ENCODE data around the gene TXNDC17. TPM values are rescaled to one million over a fixed set of nuclear protein-coding genes. Genes with fewer than 3 reads are reported as not detected.

The TXNDC17 gene
- total and polyA plus RNA-seq, 2 of the 13 experiments (the other 11 are each of a cell fraction or from before 2014, with no cell fraction given), result 188 to 266 TPM

DNA sequence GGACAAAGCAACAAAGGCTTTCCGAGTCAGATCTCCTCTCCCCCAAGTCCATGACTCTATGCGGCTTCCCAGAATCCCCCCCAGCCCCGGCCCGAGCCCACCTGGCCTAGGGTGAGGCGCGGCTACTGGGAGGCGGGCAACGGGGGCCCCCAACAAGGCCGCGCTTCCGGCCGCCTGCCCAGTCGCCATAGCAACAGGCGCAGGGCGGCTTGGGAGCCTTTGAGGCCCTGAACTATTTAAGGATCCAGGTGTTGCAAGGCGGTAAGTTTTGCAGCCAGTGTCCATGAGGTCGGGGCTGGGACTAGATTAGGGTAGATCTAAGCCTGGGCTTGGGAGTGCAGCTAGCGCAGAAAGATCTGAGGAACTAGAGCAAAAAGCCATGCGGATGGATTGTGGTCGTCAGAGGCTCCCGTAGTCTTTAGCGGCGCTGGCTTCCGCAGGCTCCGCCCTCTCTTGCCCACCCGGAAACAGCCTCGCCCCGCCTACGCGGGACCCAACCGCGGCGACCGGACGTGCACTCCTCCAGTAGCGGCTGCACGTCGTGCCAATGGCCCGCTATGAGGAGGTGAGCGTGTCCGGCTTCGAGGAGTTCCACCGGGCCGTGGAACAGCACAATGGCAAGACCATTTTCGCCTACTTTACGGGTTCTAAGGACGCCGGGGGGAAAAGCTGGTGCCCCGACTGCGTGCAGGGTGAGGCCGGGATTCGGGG lies at the start of gene TXNDC17, which contains the start of gene KIAA0753 (continued):
- TF ChIP-seq PHF21A (CRISPR knock-in tag; IDR thresholded peaks at IDR 0.05), result peak; percentile 22; the same call in 1 of the 2 replicates
- TF ChIP-seq JARID2 (CRISPR knock-in tag; IDR thresholded peaks at IDR 0.05; ENCODE audit: insufficient replicate concordance), result no peak
- TF ChIP-seq BRCA1 (CRISPR knock-in tag; IDR thresholded peaks at IDR 0.05), result 0 out of 2 replicates have a peak, but pooled peaks have one; percentile 22
- TF ChIP-seq KDM1A (CRISPR knock-in tag; IDR thresholded peaks at IDR 0.05), result no peak
- peak in 1 of 2 experiments; percentile 40; a peak in 1 of 4 replicates for TF ChIP-seq EP300 (IDR thresholded peaks at IDR 0.05; ENCODE audit: low read depth in 2 of 2, low read length in 2 of 2)
- TF ChIP-seq EP300 (CRISPR knock-in tag; IDR thresholded peaks at IDR 0.05; ENCODE audit: borderline replicate concordance), result peak; percentile 33; the same call in 1 of the 2 replicates
- TF ChIP-seq ZNF282 (IDR thresholded peaks at IDR 0.05; ENCODE audit: partially characterized antibody), result no peak
- TF ChIP-seq, protein P1, sequence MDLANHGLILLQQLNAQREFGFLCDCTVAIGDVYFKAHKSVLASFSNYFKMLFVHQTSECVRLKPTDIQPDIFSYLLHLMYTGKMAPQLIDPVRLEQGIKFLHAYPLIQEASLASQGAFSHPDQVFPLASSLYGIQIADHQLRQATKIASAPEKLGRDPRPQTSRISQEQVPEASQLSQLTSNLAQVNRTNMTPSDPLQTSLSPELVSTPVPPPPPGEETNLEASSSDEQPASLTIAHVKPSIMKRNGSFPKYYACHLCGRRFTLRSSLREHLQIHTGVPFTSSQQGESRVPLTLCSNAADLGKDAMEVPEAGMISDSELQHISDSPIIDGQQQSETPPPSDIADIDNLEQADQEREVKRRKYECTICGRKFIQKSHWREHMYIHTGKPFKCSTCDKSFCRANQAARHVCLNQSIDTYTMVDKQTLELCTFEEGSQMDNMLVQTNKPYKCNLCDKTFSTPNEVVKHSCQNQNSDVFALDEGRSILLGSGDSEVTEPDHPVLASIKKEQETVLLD (CRISPR knock-in tag; IDR thresholded peaks at IDR 0.05; ENCODE audit: low read depth), result peak; percentile 62; the same call in 1 of the 2 replicates
- peak; percentile 52; the same call in 1 of the 2 replicates for TF ChIP-seq ZNF335 (CRISPR knock-in tag; IDR thresholded peaks at IDR 0.05)
- TF ChIP-seq, protein P2, sequence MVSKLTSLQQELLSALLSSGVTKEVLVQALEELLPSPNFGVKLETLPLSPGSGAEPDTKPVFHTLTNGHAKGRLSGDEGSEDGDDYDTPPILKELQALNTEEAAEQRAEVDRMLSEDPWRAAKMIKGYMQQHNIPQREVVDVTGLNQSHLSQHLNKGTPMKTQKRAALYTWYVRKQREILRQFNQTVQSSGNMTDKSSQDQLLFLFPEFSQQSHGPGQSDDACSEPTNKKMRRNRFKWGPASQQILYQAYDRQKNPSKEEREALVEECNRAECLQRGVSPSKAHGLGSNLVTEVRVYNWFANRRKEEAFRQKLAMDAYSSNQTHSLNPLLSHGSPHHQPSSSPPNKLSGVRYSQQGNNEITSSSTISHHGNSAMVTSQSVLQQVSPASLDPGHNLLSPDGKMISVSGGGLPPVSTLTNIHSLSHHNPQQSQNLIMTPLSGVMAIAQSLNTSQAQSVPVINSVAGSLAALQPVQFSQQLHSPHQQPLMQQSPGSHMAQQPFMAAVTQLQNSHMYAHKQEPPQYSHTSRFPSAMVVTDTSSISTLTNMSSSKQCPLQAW (CRISPR knock-in tag; IDR thresholded peaks at IDR 0.05), result peak; percentile 64; the same call in 1 of the 2 replicates
- TF ChIP-seq, protein P3, sequence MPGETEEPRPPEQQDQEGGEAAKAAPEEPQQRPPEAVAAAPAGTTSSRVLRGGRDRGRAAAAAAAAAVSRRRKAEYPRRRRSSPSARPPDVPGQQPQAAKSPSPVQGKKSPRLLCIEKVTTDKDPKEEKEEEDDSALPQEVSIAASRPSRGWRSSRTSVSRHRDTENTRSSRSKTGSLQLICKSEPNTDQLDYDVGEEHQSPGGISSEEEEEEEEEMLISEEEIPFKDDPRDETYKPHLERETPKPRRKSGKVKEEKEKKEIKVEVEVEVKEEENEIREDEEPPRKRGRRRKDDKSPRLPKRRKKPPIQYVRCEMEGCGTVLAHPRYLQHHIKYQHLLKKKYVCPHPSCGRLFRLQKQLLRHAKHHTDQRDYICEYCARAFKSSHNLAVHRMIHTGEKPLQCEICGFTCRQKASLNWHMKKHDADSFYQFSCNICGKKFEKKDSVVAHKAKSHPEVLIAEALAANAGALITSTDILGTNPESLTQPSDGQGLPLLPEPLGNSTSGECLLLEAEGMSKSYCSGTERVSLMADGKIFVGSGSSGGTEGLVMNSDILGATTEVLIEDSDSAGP (CRISPR knock-in tag; IDR thresholded peaks at IDR 0.05; ENCODE audit: borderline replicate concordance), result peak; percentile 98
- TF ChIP-seq PPARG (CRISPR knock-in tag; conservative IDR thresholded peaks at IDR 0.05), result 0 out of 2 replicates have a peak, but pooled peaks have one; percentile 29
- no peak for TF ChIP-seq ZEB1 (IDR thresholded peaks at IDR 0.05; ENCODE audit: insufficient replicate concordance, low read depth)
- peak; percentile 70 for TF ChIP-seq SPEN (CRISPR knock-in tag; IDR thresholded peaks at IDR 0.05; ENCODE audit: low read depth)
- TF ChIP-seq ZNF563 (CRISPR knock-in tag; IDR thresholded peaks at IDR 0.05), result no peak
- peak; percentile 22; the same call in 1 of the 2 replicates for TF ChIP-seq NR2F2 (IDR thresholded peaks at IDR 0.05; ENCODE audit: borderline replicate concordance, low read depth)
- TF ChIP-seq, protein P4, sequence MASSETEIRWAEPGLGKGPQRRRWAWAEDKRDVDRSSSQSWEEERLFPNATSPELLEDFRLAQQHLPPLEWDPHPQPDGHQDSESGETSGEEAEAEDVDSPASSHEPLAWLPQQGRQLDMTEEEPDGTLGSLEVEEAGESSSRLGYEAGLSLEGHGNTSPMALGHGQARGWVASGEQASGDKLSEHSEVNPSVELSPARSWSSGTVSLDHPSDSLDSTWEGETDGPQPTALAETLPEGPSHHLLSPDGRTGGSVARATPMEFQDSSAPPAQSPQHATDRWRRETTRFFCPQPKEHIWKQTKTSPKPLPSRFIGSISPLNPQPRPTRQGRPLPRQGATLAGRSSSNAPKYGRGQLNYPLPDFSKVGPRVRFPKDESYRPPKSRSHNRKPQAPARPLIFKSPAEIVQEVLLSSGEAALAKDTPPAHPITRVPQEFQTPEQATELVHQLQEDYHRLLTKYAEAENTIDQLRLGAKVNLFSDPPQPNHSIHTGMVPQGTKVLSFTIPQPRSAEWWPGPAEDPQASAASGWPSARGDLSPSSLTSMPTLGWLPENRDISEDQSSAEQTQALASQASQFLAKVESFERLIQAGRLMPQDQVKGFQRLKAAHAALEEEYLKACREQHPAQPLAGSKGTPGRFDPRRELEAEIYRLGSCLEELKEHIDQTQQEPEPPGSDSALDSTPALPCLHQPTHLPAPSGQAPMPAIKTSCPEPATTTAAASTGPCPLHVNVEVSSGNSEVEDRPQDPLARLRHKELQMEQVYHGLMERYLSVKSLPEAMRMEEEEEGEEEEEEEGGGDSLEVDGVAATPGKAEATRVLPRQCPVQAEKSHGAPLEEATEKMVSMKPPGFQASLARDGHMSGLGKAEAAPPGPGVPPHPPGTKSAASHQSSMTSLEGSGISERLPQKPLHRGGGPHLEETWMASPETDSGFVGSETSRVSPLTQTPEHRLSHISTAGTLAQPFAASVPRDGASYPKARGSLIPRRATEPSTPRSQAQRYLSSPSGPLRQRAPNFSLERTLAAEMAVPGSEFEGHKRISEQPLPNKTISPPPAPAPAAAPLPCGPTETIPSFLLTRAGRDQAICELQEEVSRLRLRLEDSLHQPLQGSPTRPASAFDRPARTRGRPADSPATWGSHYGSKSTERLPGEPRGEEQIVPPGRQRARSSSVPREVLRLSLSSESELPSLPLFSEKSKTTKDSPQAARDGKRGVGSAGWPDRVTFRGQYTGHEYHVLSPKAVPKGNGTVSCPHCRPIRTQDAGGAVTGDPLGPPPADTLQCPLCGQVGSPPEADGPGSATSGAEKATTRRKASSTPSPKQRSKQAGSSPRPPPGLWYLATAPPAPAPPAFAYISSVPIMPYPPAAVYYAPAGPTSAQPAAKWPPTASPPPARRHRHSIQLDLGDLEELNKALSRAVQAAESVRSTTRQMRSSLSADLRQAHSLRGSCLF (CRISPR knock-in tag; IDR thresholded peaks at IDR 0.05; ENCODE audit: borderline replicate concordance), result no peak
- no peak for TF ChIP-seq ZNF234 (CRISPR knock-in tag; conservative IDR thresholded peaks at IDR 0.05)

Data from HepG2 (cell line).